Ishikawa (cell line): Measurements from ENCODE around the gene STRA6.

Experiments used
- CEBPB ChIP-seq: IDR thresholded peaks from 2 replicates; pipeline ENCODE4 v1.6.1; 2012
- CREB1 ChIP-seq: IDR thresholded peaks from 2 replicates; pipeline ENCODE4 v1.6.1; 2012; ENCODE audit warnings: low read depth
- EGR1 ChIP-seq: IDR thresholded peaks from 2 replicates; pipeline ENCODE4 v1.6.1; 2012
- EP300 ChIP-seq: IDR thresholded peaks from 2 replicates; pipeline ENCODE4 v1.6.1; 2012; ENCODE audit warnings: borderline replicate concordance
- FOXM1 ChIP-seq: IDR thresholded peaks from 2 replicates; pipeline ENCODE4 v1.6.1; 2012; ENCODE audit warnings: low read depth, borderline replicate concordance
- MAX ChIP-seq: IDR thresholded peaks from 2 replicates; pipeline ENCODE4 v1.6.1; 2012
- NFIC ChIP-seq: IDR thresholded peaks from 2 replicates; pipeline ENCODE4 v1.6.1; 2012
- RAD21 ChIP-seq: IDR thresholded peaks from 2 replicates; pipeline ENCODE4 v1.6.1; 2012; ENCODE audit warnings: low read depth
- REST ChIP-seq: IDR thresholded peaks from 2 replicates; pipeline ENCODE4 v1.6.1; 2012; ENCODE audit warnings: low read depth, mild to moderate bottlenecking
- TAF1 ChIP-seq: IDR thresholded peaks from 2 replicates; pipeline ENCODE4 v1.6.1; 2012; ENCODE audit warnings: low read depth, mild to moderate bottlenecking
- TCF12 ChIP-seq: IDR thresholded peaks from 2 replicates; pipeline ENCODE4 v1.6.1; 2012; ENCODE audit warnings: low read depth
- TEAD4 ChIP-seq: IDR thresholded peaks from 2 replicates; pipeline ENCODE4 v1.6.1; 2012
- YY1 ChIP-seq: IDR thresholded peaks from 2 replicates; pipeline ENCODE4 v1.6.1; 2012; ENCODE audit warnings: low read depth
- ZBTB7A ChIP-seq: IDR thresholded peaks from 2 replicates; pipeline ENCODE4 v1.6.1; 2012; ENCODE audit warnings: low read depth
- TF ChIP-seq, protein P1 (sequence below): IDR thresholded peaks from 2 replicates; pipeline ENCODE4 v1.6.1; 2012

Gene STRA6

GRCh38 chr15:74201710-74202420, 722 bp downstream of the STRA6 start:
- TF ChIP-seq EP300 (no peak), NFIC (peak; percentile 44; the same call in 1 of the 2 replicates)

- TF ChIP-seq, protein P1, sequence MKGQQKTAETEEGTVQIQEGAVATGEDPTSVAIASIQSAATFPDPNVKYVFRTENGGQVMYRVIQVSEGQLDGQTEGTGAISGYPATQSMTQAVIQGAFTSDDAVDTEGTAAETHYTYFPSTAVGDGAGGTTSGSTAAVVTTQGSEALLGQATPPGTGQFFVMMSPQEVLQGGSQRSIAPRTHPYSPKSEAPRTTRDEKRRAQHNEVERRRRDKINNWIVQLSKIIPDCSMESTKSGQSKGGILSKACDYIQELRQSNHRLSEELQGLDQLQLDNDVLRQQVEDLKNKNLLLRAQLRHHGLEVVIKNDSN, result no peak
- TF ChIP-seq EP300 (no peak), CREB1 (no peak), FOXM1 (no peak), NFIC (0 out of 2 replicates have a peak, but pooled peaks have one; percentile 10), TAF1 (no peak)
Observed at GRCh38 chr15:74200871-74201419, 1.6 kb downstream of the STRA6 start.

DNA sequence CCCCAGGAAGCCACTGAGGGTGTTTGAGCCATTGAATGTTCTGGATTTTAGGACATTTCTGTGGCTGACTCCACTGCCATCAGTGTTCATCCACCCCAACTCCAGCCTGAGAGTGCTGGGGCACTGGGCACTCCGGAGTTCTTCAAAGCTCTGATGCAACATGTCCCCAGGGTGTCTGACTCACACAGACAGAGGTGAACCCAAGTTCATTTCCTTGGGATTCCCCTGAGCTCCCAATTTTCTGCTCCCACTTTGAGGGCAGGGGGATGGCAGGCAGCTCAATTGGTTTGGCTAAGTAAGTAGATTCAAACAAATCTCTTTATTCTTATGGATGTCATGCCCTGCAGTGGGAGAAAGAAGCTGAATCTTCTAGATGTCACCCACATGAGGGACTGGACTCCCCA, 2.2 kb downstream of the STRA6 start:
- TF ChIP-seq CEBPB (peak; percentile 85), EP300 (no peak), NFIC (no peak), RAD21 (no peak), CREB1 (no peak)
- TF ChIP-seq, protein P1, result no peak

DNA sequence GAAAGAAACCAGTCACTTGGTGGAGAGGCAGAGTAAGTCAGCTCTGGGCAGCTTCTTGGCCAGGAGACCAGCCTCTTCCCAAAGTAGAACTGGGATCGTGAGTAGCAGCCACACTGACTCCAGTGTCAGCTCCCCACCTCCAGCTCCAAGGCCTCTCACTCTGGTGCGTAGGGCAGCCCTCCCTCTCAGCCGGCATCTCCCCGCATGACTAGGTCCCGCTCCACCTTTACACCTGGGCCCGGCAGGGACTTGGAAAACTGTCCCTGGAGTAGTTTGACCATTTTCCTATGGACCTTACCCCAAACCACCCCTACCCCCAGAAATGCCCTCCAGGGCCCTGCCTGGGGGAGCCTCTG, 3.3 kb downstream of the STRA6 start:
- TF ChIP-seq, protein P1, result no peak
- TF ChIP-seq TCF12 (no peak), REST (no peak), YY1 (no peak), EP300 (no peak), ZBTB7A (no peak), FOXM1 (no peak), TEAD4 (no peak), RAD21 (no peak), TAF1 (no peak)

DNA sequence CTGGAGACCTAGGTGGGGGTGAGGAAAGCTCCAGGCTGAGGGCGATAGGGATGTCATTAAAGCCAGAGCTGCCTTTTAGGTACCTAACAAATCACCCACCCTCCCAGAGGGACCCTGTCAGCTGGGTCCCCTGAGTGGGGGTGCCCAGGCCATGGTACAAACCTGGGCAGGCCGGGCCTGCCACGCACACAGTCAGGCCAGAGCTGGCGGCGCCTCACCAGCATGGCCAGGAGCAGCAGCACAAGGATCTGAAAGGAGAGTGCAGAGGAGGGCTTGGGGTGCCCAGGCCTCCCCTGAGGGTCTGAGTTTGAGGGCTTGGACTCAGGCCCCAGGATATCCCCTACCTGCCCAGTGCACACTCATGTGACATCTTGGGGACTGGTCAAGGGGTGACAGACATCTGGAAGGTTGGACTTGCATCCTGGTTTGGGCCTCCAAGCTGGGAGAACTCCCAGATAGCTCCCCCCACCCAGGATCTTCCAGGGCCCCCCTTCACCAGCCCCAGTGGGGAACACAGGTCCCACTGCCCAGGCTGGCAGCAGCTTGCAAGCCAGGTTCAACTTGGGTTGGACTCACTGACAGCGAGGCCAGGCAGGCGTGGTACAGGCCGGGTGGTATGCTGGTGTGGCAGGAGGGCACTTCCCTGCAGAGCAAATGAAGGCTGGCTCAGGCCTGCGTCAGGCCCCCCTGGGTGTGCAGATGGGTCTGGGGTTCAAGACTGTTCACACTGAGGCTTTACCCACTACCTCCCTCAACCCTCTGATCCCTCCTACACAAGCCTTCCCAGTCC, 5.2 kb downstream of the STRA6 start:
- TF ChIP-seq, protein P1, result no peak
- TF ChIP-seq YY1 (no peak), NFIC (no peak), REST (no peak), CEBPB (no peak), ZBTB7A (no peak), MAX (no peak), EGR1 (no peak), TAF1 (no peak), CREB1 (no peak), TCF12 (no peak), RAD21 (no peak), TEAD4 (no peak), FOXM1 (no peak), EP300 (no peak)
